RPMI7951 (cell line): ENCODE data around the gene CCNG1. TPM values are rescaled to one million over a fixed set of nuclear protein-coding genes. Genes with fewer than 3 reads are reported as not detected.

Experiments
- DNase-seq: peaks from one replicate; pipeline ENCODE4 v3.0.0-alpha.2; 2012; ENCODE audit warnings: low read depth
- total RNA-seq: library from RNA; depleted of rRNA; stranded (reverse); fragments of >200 nt; shearing (Covaris generic); gene quantifications from 2 replicates; pipeline ENCODE4 v1.2.3, GENCODE V29; 2014; rRNA removed

CCNG1 gene
- total RNA-seq, 1 experiment from 2014 or later = 272 TPM

GRCh38 chr5:163489055-163489744 lies 51.8 kb downstream of the CCNG1 start:
- peak; percentile 48 for DNase-seq

GRCh38 chr5:163489745-163490075 lies 52.3 kb downstream of the CCNG1 start:
- no peak for DNase-seq

Other genes with a start within 250 kb of the CCNG1 start
- gene NUDCD2, start 22.5 kb downstream of the CCNG1 start, total RNA-seq = 7.3 and 10.4 TPM in 2 replicates
- gene HMMR, start 23.0 kb downstream of the CCNG1 start, total RNA-seq = 70.5 and 79.3 TPM in 2 replicates
- gene MAT2B, start 68.0 kb downstream of the CCNG1 start, total RNA-seq = 59.1 and 68.0 TPM in 2 replicates